Measurements from ENCODE around the gene PBX4.

PBX4 gene

GRCh38 chr19:19661141-19661674, 42.7 kb upstream of the PBX4 start:
- Histone ChIP-seq H3K9ac (ENCODE audit: insufficient read length, low read depth) (peak overlapping the region; percentile 43), H3K4me3 (ENCODE audit: insufficient read length, low read depth) (no peak overlapping the region), H3K9me3 (ENCODE audit: insufficient read depth, low read length) (no peaks in the 10 kb centered on the region), H3K36me3 (ENCODE audit: insufficient read depth, insufficient read length, low read length) (peaks cover 54% of the 10 kb centered on the region), H3K27me3 (ENCODE audit: insufficient read depth, insufficient read length) (no peaks in the 10 kb centered on the region), H3K4me1 (ENCODE audit: insufficient read depth, insufficient read length) (peaks cover 12% of the 10 kb centered on the region)
- TF ChIP-seq SUZ12 (IDR thresholded peaks at IDR 0.05; ENCODE audit: extremely low read depth, insufficient read depth, insufficient read length) (no peak), ZNF274 (IDR thresholded peaks at IDR 0.05; ENCODE audit: low read depth, low read length) (no peak), YY1 (IDR thresholded peaks at IDR 0.05; ENCODE audit: insufficient read depth, insufficient read length) (no peak)
- DNase-seq (ENCODE audit: low read depth, low spot score) = no peak

- peaks cover 69% of the 10 kb centered on the region for H3K36me3 ChIP-seq (ENCODE audit: insufficient read depth, insufficient read length, low read length)
- DNase-seq (ENCODE audit: low read depth, low spot score) = no peak
These were observed 41.3 kb upstream of the PBX4 start for GRCh38 chr19:19659646-19660245.

GRCh38 chr19:19657397-19657783, 38.9 kb upstream of the PBX4 start:
- TF ChIP-seq ZNF274 (IDR thresholded peaks at IDR 0.05; ENCODE audit: low read depth, low read length) (no peak), YY1 (IDR thresholded peaks at IDR 0.05; ENCODE audit: insufficient read depth, insufficient read length) (no peak), SUZ12 (IDR thresholded peaks at IDR 0.05; ENCODE audit: extremely low read depth, insufficient read depth, insufficient read length) (no peak)
- no peak overlapping the region for H3K4me3 ChIP-seq (ENCODE audit: insufficient read length, low read depth)
- no peak overlapping the region for H3K9ac ChIP-seq (ENCODE audit: insufficient read length, low read depth)
- peaks cover 91% of the 10 kb centered on the region for H3K36me3 ChIP-seq (ENCODE audit: insufficient read depth, insufficient read length, low read length)
- H3K9me3 ChIP-seq (ENCODE audit: insufficient read depth, low read length) = no peaks in the 10 kb centered on the region
- no peak for DNase-seq (ENCODE audit: low read depth, low spot score)
- no peaks in the 10 kb centered on the region for H3K27me3 ChIP-seq (ENCODE audit: insufficient read depth, insufficient read length)
- H3K4me1 ChIP-seq (ENCODE audit: insufficient read depth, insufficient read length) = peaks cover 12% of the 10 kb centered on the region

More at GRCh38 chr19:19659646-19660245, 41.3 kb upstream of the PBX4 start:
- Histone ChIP-seq H3K27me3 (ENCODE audit: insufficient read depth, insufficient read length) (no peaks in the 10 kb centered on the region), H3K9ac (ENCODE audit: insufficient read length, low read depth) (no peak overlapping the region), H3K4me1 (ENCODE audit: insufficient read depth, insufficient read length) (peaks cover 12% of the 10 kb centered on the region), H3K9me3 (ENCODE audit: insufficient read depth, low read length) (no peaks in the 10 kb centered on the region), H3K4me3 (ENCODE audit: insufficient read length, low read depth) (no peak overlapping the region)
- TF ChIP-seq YY1 (IDR thresholded peaks at IDR 0.05; ENCODE audit: insufficient read depth, insufficient read length) (no peak), SUZ12 (IDR thresholded peaks at IDR 0.05; ENCODE audit: extremely low read depth, insufficient read depth, insufficient read length) (no peak), ZNF274 (IDR thresholded peaks at IDR 0.05; ENCODE audit: low read depth, low read length) (no peak)

- H3K9ac ChIP-seq (ENCODE audit: insufficient read length, low read depth) = no peak overlapping the region
- H3K4me3 ChIP-seq (ENCODE audit: insufficient read length, low read depth) = no peak overlapping the region
- DNase-seq (ENCODE audit: low read depth, low spot score) = no peak
- TF ChIP-seq SUZ12 (IDR thresholded peaks at IDR 0.05; ENCODE audit: extremely low read depth, insufficient read depth, insufficient read length) (no peak), YY1 (IDR thresholded peaks at IDR 0.05; ENCODE audit: insufficient read depth, insufficient read length) (no peak), ZNF274 (IDR thresholded peaks at IDR 0.05; ENCODE audit: low read depth, low read length) (no peak)
- H3K27me3 ChIP-seq (ENCODE audit: insufficient read depth, insufficient read length) = no peaks in the 10 kb centered on the region
- H3K4me1 ChIP-seq (ENCODE audit: insufficient read depth, insufficient read length) = peaks cover 9% of the 10 kb centered on the region
- H3K36me3 ChIP-seq (ENCODE audit: insufficient read depth, insufficient read length, low read length) = peaks cover 91% of the 10 kb centered on the region
- H3K9me3 ChIP-seq (ENCODE audit: insufficient read depth, low read length) = no peaks in the 10 kb centered on the region
These were observed 38.2 kb upstream of the PBX4 start for GRCh38 chr19:19656451-19657396.

GRCh38 chr19:19655641-19656343, 37.3 kb upstream of the PBX4 start:
- Histone ChIP-seq H3K4me3 (ENCODE audit: insufficient read length, low read depth) (no peak overlapping the region), H3K36me3 (ENCODE audit: insufficient read depth, insufficient read length, low read length) (peaks cover 93% of the 10 kb centered on the region), H3K9ac (ENCODE audit: insufficient read length, low read depth) (no peak overlapping the region), H3K9me3 (ENCODE audit: insufficient read depth, low read length) (no peaks in the 10 kb centered on the region), H3K27me3 (ENCODE audit: insufficient read depth, insufficient read length) (no peaks in the 10 kb centered on the region), H3K4me1 (ENCODE audit: insufficient read depth, insufficient read length) (peaks cover 7% of the 10 kb centered on the region)
- no peak for TF ChIP-seq SUZ12 (IDR thresholded peaks at IDR 0.05; ENCODE audit: extremely low read depth, insufficient read depth, insufficient read length)
- no peak for TF ChIP-seq YY1 (IDR thresholded peaks at IDR 0.05; ENCODE audit: insufficient read depth, insufficient read length)
- TF ChIP-seq ZNF274 (IDR thresholded peaks at IDR 0.05; ENCODE audit: low read depth, low read length) = no peak
- DNase-seq (ENCODE audit: low read depth, low spot score) = no peak

GRCh38 chr19:19655051-19655594, 36.6 kb upstream of the PBX4 start:
- H3K4me3 ChIP-seq (ENCODE audit: insufficient read length, low read depth) = no peak overlapping the region
- no peak for TF ChIP-seq SUZ12 (IDR thresholded peaks at IDR 0.05; ENCODE audit: extremely low read depth, insufficient read depth, insufficient read length)
- no peak for TF ChIP-seq YY1 (IDR thresholded peaks at IDR 0.05; ENCODE audit: insufficient read depth, insufficient read length)
- no peak for TF ChIP-seq ZNF274 (IDR thresholded peaks at IDR 0.05; ENCODE audit: low read depth, low read length)
- H3K27me3 ChIP-seq (ENCODE audit: insufficient read depth, insufficient read length) = no peaks in the 10 kb centered on the region
- no peak overlapping the region for H3K9ac ChIP-seq (ENCODE audit: insufficient read length, low read depth)
- no peaks in the 10 kb centered on the region for H3K9me3 ChIP-seq (ENCODE audit: insufficient read depth, low read length)
- peaks cover 99% of the 10 kb centered on the region for H3K36me3 ChIP-seq (ENCODE audit: insufficient read depth, insufficient read length, low read length)
- H3K4me1 ChIP-seq (ENCODE audit: insufficient read depth, insufficient read length) = peaks cover 6% of the 10 kb centered on the region
- no peak for DNase-seq (ENCODE audit: low read depth, low spot score)

Measured in NT2/D1 (cell line).